Measurements from ENCODE around the gene RPS15. TPM values are rescaled to one million over a fixed set of nuclear protein-coding genes. Genes with fewer than 3 reads are reported as not detected.
"Not testable (repeated sequence)": the region's sequence is repeated elsewhere in the genome, so short reads cannot be mapped to it uniquely, and the experiment has no call there.

The RPS15 gene
- polyA plus RNA-seq, 1 donor = 1,159 TPM

- no peak for DNase-seq (ENCODE audit: low read depth)
Observed at GRCh38 chr19:1467490-1468273, 29.5 kb downstream of the RPS15 start.

GRCh38 chr19:1468274-1468820 is 30.2 kb downstream of the RPS15 start:
- no peak for DNase-seq (ENCODE audit: low read depth)

- DNase-seq (ENCODE audit: low read depth) = no peak
Observed at GRCh38 chr19:1468821-1469254, 30.6 kb downstream of the RPS15 start.

GRCh38 chr19:1469255-1470054 is 31.3 kb downstream of the RPS15 start:
- DNase-seq (ENCODE audit: low read depth) = no peak

GRCh38 chr19:1470055-1470304 is 31.8 kb downstream of the RPS15 start:
- no peak for DNase-seq (ENCODE audit: low read depth)

- no peak for DNase-seq (ENCODE audit: low read depth)
Observed at GRCh38 chr19:1470305-1471009, 32.3 kb downstream of the RPS15 start.

GRCh38 chr19:1471010-1471514 is 32.9 kb downstream of the RPS15 start:
- DNase-seq (ENCODE audit: low read depth) = no peak

GRCh38 chr19:1471515-1472160 is 33.4 kb downstream of the RPS15 start:
- DNase-seq (ENCODE audit: low read depth) = no peak

- no peak for DNase-seq (ENCODE audit: low read depth)
Observed at GRCh38 chr19:1472231-1473084, 34.3 kb downstream of the RPS15 start.

- no peak for DNase-seq (ENCODE audit: low read depth)
Observed at GRCh38 chr19:1473085-1473851, 35.1 kb downstream of the RPS15 start.

GRCh38 chr19:1474011-1474764 is 36.0 kb downstream of the RPS15 start:
- no peak for DNase-seq (ENCODE audit: low read depth)

GRCh38 chr19:1474765-1475351 is 36.7 kb downstream of the RPS15 start:
- DNase-seq (ENCODE audit: low read depth) = no peak

- DNase-seq (ENCODE audit: low read depth) = no peak
Observed at GRCh38 chr19:1475751-1476437, 37.7 kb downstream of the RPS15 start.

GRCh38 chr19:1477056-1477455 is 38.9 kb downstream of the RPS15 start:
- not testable (repeated sequence) for DNase-seq (ENCODE audit: low read depth)

GRCh38 chr19:1478934-1479707 is 40.9 kb downstream of the RPS15 start, which contains the start of gene C19orf25:
Gene C19orf25, minus strand, starts transcription at chr19:1479215. Its CDS starts 312 bp downstream, at chr19:1478903.
- DNase-seq (ENCODE audit: low read depth) = peak; percentile 81

GRCh38 chr19:1481224-1481892 is 43.2 kb downstream of the RPS15 start:
- DNase-seq (ENCODE audit: low read depth) = no peak

Measured in forelimb muscle (tissue), 1 donor.